NCI-H1930 (cell line): ENCODE results near the gene DPEP3.
"Not testable (repeated sequence)": the region's sequence is repeated elsewhere in the genome, so short reads cannot be mapped to it uniquely, and the experiment has no call there.

Experiments used
- DNase-seq, 2 experiments: peaks; one replicate each; lab custom pipeline; 2025; lab: John Stamatoyannopoulos, UW

Gene DPEP3

GRCh38 chr16:67979955-67980678 is at the start of gene DPEP3:
TSS of gene DPEP3 (minus strand) at chr16:67980499. CDS start at chr16:67980380, 119 bp downstream.
- DNase-seq, result no peak

- no peak for DNase-seq
These were observed 48.7 kb upstream of the DPEP3 start for GRCh38 chr16:68028996-68029395.

- DNase-seq, result peak; percentile 74 to 86
These were observed 42.6 kb upstream of the DPEP3 start, which contains the start of the genes DDX28 and DUS2 for GRCh38 chr16:68022728-68023537. TSS of gene DDX28 (minus strand) at chr16:68023232. CDS start at chr16:68023202, 30 bp downstream. TSS of gene DUS2 (plus strand) at chr16:68023284. CDS start at chr16:68038024, 14,740 bp downstream.

GRCh38 chr16:68022278-68022727 is 42.0 kb upstream of the DPEP3 start:
- DNase-seq, result no peak

- DNase-seq, result no peak
These were observed 41.2 kb upstream of the DPEP3 start for GRCh38 chr16:68021490-68021889.

- no peak for DNase-seq
These were observed 38.9 kb upstream of the DPEP3 start for GRCh38 chr16:68019167-68019680.

GRCh38 chr16:68015681-68016080 is 35.4 kb upstream of the DPEP3 start, which contains the start of gene DPEP2NB:
TSS of gene DPEP2NB (minus strand) at chr16:68015911. CDS start at chr16:68015770, 141 bp downstream.
- no peak for DNase-seq

- no peak for DNase-seq
These were observed 33.1 kb upstream of the DPEP3 start for GRCh38 chr16:68013440-68013839.

- DNase-seq, result not testable (repeated sequence)
These were observed 29.6 kb upstream of the DPEP3 start for GRCh38 chr16:68009872-68010271.

- no peak for DNase-seq
These were observed 28.9 kb upstream of the DPEP3 start for GRCh38 chr16:68009157-68009735.

- no peak for DNase-seq
These were observed 25.5 kb upstream of the DPEP3 start for GRCh38 chr16:68005786-68006286.

GRCh38 chr16:68005211-68005610 is 24.9 kb upstream of the DPEP3 start:
- DNase-seq, result no peak

GRCh38 chr16:68003031-68003430 is 22.7 kb upstream of the DPEP3 start:
- DNase-seq, result no peak

GRCh38 chr16:68000450-68000849 is 20.2 kb upstream of the DPEP3 start:
- DNase-seq, result no peak

- DNase-seq, result no peak
These were observed 19.7 kb upstream of the DPEP3 start for GRCh38 chr16:67999985-68000384.

GRCh38 chr16:67998779-67999688 is 18.7 kb upstream of the DPEP3 start, which contains the start of gene DPEP2:
TSS of gene DPEP2 (minus strand) at chr16:67999484. CDS start at chr16:67993212, 6,272 bp downstream.
- DNase-seq, result not testable (repeated sequence)

- DNase-seq, result not testable (repeated sequence)
These were observed 18.0 kb upstream of the DPEP3 start for GRCh38 chr16:67998231-67998778.

- DNase-seq, result no peak
These were observed 16.4 kb upstream of the DPEP3 start for GRCh38 chr16:67996666-67997065.

GRCh38 chr16:67995423-67995822 is 15.1 kb upstream of the DPEP3 start:
- no peak for DNase-seq

- DNase-seq, result not testable (repeated sequence)
These were observed 13.7 kb upstream of the DPEP3 start for GRCh38 chr16:67994040-67994408.
